Activated CD8-positive, alpha-beta memory T cell treated with anti-CD3 and anti-CD28 coated beads for 24 hours (primary cell): ENCODE results near the gene GLIPR1L2.
"Not testable (repeated sequence)": the region's sequence is repeated elsewhere in the genome, so short reads cannot be mapped to it uniquely, and the experiment has no call there.

Experiments used
- DNase-seq: peaks from one replicate; pipeline ENCODE4 v3.0.0-alpha.2; 2020

Gene GLIPR1L2

GRCh38 chr12:75438059-75438754 is 47.3 kb downstream of the GLIPR1L2 start:
- DNase-seq = no peak

- no peak for DNase-seq
Measured at GRCh38 chr12:75439048-75439447, 48.2 kb downstream of the GLIPR1L2 start.

DNA sequence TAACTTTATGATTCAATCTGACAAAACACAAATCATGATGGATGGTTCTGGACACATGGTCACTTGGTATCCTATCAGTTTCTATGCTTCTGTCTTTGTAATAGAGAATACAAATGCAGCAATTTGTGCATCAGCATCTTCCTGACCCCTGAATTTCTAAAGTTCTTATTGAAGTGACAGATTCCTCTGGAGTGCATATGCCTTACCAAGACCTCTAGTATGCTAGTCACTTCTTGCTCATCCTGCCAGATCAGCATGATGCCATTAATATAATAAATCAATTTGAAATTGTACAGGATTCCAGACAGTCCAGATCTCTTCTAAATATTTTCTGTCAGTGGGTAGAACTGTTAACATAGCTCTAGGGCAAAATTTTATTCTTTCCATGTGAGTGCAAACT is 49.0 kb downstream of the GLIPR1L2 start:
- no peak for DNase-seq

DNA sequence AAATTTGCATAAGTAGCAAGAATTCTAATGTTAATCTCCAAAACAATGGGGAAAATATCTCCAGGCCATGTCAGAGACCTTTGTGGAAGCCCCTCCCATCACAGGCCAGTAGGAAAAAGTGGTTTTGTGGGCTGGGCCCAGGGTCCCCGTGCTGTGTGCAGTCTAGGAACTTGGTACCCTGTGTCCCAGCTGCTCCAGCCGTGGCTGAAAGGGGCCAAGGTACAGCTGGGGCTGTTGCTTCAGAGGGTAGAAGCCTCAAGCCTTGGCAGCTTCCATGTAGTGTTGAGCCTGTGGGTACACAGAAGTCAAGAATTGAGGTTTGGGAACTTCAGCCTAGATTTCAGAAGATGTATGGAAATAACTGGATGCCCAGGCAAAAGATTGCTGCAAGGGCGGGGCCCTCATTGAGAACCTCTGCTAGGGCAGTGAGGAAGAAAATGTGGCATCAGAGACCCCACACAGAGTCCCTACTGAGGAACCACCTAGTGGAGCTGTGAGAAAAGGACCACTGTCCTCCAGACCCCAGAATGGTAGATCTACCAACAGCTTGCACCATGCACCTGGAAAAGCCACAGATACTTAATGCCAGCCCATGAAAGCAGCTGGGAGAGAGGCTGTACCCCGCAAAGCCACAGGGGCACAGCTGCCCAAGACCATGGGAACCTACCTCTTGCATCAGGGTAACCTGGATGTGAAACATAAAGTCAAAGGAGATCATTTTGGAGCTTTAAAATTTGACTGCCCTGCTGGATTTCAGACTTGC is 51.0 kb downstream of the GLIPR1L2 start:
- DNase-seq = not testable (repeated sequence)

DNA sequence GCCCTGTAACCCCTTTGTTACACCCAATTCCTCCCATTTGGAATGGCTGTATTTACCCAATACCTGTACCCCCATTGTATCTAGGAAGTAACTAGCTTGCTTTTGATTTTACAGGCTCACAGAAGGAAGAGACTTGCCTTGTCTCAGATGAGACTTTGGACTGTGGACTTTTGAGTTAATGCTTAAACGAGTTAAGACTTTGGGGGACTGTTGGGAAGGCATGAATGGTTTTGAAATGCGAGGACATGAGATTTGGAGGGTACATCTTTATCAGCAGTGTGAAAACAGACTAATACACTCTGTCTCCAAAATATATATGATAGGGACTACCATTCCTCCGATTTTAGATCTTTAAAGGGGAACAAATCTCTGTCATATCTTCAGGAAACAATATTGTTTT is 51.6 kb downstream of the GLIPR1L2 start:
- not testable (repeated sequence) for DNase-seq

GRCh38 chr12:75443709-75444108 is 52.8 kb downstream of the GLIPR1L2 start:
- no peak for DNase-seq

- no peak for DNase-seq
Measured at GRCh38 chr12:75444429-75445136, 53.7 kb downstream of the GLIPR1L2 start.

DNA sequence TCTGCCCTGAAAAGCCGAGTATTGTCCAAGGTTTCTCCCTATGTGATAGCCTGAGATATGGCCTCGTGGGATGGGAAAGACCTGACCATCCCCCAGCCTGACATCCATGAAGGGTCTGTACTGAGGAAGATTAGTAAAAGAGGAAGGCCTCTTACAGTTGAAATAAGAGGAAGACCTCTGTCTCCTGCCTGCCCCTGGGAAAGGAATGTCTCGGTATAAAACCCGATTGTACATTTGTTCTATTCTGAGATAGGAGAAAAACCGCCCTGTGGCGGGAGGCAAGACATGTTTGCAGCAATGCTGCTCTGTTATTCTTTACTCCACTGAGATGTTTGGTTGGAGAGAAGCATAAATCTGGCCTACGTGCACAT is 54.2 kb downstream of the GLIPR1L2 start:
- DNase-seq = not testable (repeated sequence)

DNA sequence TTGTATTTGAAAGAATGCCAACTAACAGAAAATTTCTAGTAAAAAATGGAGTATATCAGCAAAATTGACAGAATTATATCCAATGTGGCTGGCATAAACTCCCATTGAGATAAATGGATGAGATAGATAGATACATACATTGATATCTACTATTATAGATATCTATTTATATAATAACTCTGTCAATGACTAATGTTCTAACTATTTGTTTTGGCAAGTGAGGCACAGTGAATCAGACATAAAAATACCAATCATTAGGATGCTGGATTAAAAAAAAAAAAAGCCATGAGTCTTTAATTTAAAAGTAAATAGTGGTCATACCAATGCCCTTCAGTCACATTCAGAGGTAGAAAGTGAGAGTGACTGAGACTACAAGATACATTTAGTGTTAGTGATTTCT is 56.0 kb downstream of the GLIPR1L2 start:
- DNase-seq = no peak

GRCh38 chr12:75447691-75448393 is 57.0 kb downstream of the GLIPR1L2 start:
- no peak for DNase-seq

DNA sequence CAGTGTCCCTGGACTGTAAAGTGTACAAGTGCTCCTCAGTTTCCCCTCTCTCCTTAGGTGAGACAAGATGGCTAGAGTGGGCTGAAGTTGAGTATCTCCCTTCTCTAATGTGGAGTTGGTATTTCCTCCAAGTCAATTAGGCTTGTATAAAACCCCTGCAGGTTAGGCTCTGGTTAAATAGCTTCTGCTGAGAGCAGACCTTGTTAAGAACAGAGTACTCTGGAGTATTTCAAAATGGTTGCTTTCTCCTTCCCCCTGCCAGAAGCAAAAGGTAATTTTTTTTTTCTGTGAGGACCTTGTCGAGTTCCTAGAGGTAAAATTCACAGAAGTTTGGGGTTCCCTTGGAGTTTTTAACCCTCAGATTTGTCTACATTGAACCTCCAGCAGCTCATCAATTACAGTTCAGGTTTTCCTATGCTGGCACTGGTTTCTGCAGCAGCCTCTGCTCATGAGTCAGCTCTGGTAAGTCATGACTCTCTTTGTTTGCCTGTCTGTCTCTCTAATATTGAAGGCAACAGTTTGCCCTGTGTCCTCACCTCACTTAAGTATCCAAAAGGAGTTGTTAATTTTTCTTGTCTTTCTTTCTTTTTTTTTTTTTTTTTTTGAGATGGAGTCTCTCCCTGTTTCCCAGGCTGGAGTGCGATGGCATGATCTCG is 61.9 kb downstream of the GLIPR1L2 start:
- no peak for DNase-seq

DNA sequence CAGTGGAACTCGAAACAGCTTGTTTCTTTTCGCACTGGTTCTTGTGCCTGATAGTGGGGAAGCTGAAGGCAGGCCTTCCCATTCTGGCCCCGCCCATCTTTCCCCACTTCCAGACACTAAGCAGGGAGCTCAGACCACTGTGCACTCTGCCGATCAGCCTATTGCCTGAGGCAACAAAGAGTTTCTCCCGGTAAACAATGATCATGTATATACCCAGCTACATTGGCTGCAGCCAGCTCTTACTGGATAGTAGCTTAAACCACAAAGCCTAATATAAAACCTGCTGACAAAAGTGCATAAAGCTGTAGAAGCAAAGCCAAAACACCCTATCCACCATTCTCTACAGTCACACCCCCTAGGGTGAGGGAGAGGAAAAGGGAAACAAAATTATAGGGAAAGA is 65.0 kb downstream of the GLIPR1L2 start:
- DNase-seq = no peak

GRCh38 chr12:75457191-75457590 is 66.3 kb downstream of the GLIPR1L2 start:
- DNase-seq = no peak

GRCh38 chr12:75457866-75458265 is 67.0 kb downstream of the GLIPR1L2 start:
- not testable (repeated sequence) for DNase-seq

DNA sequence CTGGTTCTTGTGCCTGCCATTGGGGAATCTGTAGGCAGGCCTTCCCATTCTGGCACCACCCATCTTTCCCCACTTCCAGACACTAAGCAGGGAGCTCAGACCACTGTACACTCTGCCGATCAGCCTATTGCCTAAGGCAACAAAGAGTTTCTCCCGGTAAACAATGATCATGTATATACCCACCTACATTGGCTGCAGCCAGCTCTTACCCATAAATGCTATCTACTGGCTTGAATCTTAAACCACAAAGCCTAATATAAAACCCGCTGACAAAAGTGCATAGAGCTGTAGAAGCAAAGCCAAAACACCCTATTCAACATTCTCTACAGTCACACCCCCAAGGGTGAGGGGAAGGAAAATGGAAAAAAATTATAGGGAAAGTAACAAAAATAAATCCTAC is 68.9 kb downstream of the GLIPR1L2 start:
- no peak for DNase-seq

DNA sequence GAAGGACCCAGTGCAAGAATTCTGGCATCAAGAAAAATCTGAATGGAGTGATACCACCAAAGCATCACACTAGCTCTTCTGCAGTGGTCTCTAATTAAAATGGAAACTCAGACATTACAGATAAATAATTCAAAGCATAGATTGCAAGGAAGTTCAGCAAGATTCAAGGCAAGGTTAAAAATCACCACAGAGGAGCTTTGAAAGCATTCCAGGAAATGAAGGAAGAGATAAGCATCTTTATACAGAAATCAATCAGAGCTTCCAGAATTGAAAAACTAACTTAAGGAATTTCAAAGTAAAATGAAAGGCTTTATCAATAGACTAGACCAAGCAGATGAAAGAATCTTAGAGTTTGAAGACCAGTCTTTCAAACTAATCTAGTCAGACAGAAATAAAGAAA is 69.3 kb downstream of the GLIPR1L2 start:
- no peak for DNase-seq

- no peak for DNase-seq
Measured at GRCh38 chr12:75471902-75472890, 81.3 kb downstream of the GLIPR1L2 start.

DNA sequence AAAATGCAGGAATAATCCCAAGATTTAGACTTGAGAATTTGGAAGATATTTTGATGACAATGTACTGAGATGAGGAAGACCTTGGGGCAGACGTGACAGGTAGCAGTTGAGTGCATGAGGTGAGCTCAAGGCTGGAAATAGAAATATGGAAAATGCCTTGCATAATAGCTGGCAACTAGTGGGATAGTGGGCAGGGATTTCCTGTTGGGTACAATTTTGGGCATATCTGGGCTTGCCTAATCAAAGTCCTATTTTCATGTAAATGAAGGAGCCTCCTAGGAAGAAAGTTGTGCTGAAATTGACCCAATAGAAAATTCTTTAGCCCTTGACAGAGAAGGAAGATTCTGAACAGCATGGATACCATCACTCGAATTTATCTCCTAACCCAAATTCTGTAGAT is 83.2 kb downstream of the GLIPR1L2 start:
- DNase-seq = no peak

DNA sequence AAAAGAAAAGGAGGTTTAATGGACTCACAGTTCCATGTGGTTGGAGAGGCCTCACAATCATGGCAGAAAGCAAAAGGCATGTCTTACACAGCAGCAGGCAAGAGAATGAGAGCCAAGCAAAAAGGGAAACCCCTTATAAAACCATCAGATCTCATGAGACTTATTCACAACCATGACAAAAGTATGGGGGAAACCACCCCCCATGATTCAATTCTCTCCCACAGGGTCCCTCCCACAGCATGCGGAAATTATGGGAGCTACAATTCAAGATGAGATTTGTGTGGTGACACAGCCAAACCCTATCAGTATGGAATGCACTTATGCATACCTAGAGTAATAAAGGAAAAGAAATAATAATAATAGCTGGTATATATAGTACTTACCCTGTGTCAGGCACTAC is 85.2 kb downstream of the GLIPR1L2 start:
- DNase-seq = no peak

- no peak for DNase-seq
Measured at GRCh38 chr12:75477137-75477536, 86.2 kb downstream of the GLIPR1L2 start.

- no peak for DNase-seq
Measured at GRCh38 chr12:75478116-75478794, 87.4 kb downstream of the GLIPR1L2 start.
